Fibroblast of lung (primary cell): ENCODE results near the gene AKAP8.
"Not testable (repeated sequence)": the region's sequence is repeated elsewhere in the genome, so short reads cannot be mapped to it uniquely, and the experiment has no call there.

ENCODE experiments used
- CTCF ChIP-seq, 2 donors: IDR thresholded peaks in 1 of 2; conservative IDR thresholded peaks in 1 of 2; 1 replicate in 1 of 2; 2 replicates in 1 of 2; pipeline ENCODE4 v1.5.1; 2011 to 2012; ENCODE audit warnings: low read length in 2 of 2, control low read depth in 1 of 2, inconsistent platforms in 1 of 2, low read depth in 1 of 2, mild to moderate bottlenecking in 1 of 2
- EZH2 ChIP-seq: IDR thresholded peaks from 2 replicates; pipeline ENCODE4 v1.5.1; 2012; ENCODE audit warnings: low read length, control low read depth, mild to moderate bottlenecking; ENCODE audit errors: missing control alignments

GRCh38 chr19:15352535-15352934 lies 27.1 kb downstream of the AKAP8 start:
- not testable (repeated sequence) for TF ChIP-seq CTCF (conservative IDR thresholded peaks at IDR 0.05 in 1 of 2, IDR thresholded peaks at IDR 0.05 in 1 of 2; ENCODE audit: low read depth in 1 of 2, low read length in 2 of 2); EZH2
